ENCODE data around the gene SWI5. TPM values are rescaled to one million over a fixed set of nuclear protein-coding genes. Genes with fewer than 3 reads are reported as not detected.
"Not testable (repeated sequence)": the region's sequence is repeated elsewhere in the genome, so short reads cannot be mapped to it uniquely, and the experiment has no call there.

The SWI5 gene
- 10 to 100 TPM; 18.2 to 27.5 (median 24.5) TPM for total RNA-seq

- peak within 1 kb of the TSS; percentile 80 to 95 for H3K4me3 ChIP-seq
- 0% methylated on average over 5 to 6 of the region's 38 CpGs for WGBS, 2 donors (ENCODE audit: low coverage in 1 of 2)
Measured at GRCh38 chr9:128276008-128276573, at the start of gene SWI5. TSS of gene SWI5 (plus strand) at chr9:128276276.

DNA sequence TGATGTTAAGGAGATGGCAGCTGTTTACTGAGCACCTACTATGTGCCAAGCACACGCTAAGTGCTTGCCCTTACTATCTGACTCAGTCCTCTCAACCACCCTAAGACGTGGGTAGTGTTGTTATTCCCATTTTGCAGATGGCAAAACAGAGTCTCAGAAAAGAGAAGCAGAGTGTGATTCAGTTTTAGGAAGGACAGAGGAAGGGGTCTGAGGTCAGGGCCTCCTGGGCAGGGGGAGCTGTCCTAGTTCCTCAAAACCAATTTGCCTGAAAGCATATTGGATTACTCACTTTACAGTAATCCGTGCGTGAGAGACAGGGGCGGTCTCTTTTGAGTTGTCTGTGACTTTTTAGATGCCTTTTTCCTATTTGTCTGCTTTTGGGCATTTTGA lies 49.7 kb upstream of the SWI5 start:
- Histone ChIP-seq H3K9me3 (no peaks in the 10 kb centered on the region), H3K36me3 (peaks cover 0 to 10% of the 10 kb centered on the region in 2 donors), H3K27me3 (no peaks in the 10 kb centered on the region), H3K27ac (no peak overlapping the region), H3K4me3 (no peak overlapping the region), H3K4me1 (no peaks in the 10 kb centered on the region)
- 74 to 97% methylated on average over 4 to 5 of the region's 5 CpGs for WGBS, 2 donors (ENCODE audit: low coverage in 1 of 2)
- TF ChIP-seq EP300 (IDR thresholded peaks at IDR 0.05) (no peak), POLR2A (IDR thresholded peaks at IDR 0.05) (no peak), POLR2AphosphoS5 (IDR thresholded peaks at IDR 0.05) (no peak)
- TF ChIP-seq, protein P1, sequence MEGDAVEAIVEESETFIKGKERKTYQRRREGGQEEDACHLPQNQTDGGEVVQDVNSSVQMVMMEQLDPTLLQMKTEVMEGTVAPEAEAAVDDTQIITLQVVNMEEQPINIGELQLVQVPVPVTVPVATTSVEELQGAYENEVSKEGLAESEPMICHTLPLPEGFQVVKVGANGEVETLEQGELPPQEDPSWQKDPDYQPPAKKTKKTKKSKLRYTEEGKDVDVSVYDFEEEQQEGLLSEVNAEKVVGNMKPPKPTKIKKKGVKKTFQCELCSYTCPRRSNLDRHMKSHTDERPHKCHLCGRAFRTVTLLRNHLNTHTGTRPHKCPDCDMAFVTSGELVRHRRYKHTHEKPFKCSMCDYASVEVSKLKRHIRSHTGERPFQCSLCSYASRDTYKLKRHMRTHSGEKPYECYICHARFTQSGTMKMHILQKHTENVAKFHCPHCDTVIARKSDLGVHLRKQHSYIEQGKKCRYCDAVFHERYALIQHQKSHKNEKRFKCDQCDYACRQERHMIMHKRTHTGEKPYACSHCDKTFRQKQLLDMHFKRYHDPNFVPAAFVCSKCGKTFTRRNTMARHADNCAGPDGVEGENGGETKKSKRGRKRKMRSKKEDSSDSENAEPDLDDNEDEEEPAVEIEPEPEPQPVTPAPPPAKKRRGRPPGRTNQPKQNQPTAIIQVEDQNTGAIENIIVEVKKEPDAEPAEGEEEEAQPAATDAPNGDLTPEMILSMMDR (IDR thresholded peaks at IDR 0.05) = no peak
- no peak for ATAC-seq

More at GRCh38 chr9:128276008-128276573, at the start of gene SWI5:
- H3K9me3 ChIP-seq = no peaks in the 10 kb centered on the region
- H3K27ac ChIP-seq = peak within 1 kb of the TSS; percentile 70 to 96 (median 89)
- peaks cover 0 to 25% of the 10 kb centered on the region in 2 donors for H3K36me3 ChIP-seq
- ATAC-seq = peak; percentile 98
- H3K27me3 ChIP-seq = no peaks in the 10 kb centered on the region
- H3K4me1 ChIP-seq = peaks cover 2 to 43% (median 19%) of the 10 kb centered on the region in 3 donors
- TF ChIP-seq POLR2A (IDR thresholded peaks at IDR 0.05) = peak; percentile 87
- TF ChIP-seq POLR2AphosphoS5 (IDR thresholded peaks at IDR 0.05) = peak; percentile 80
- TF ChIP-seq, protein P1 (IDR thresholded peaks at IDR 0.05) = no peak
- TF ChIP-seq EP300 (IDR thresholded peaks at IDR 0.05) = no peak

DNA sequence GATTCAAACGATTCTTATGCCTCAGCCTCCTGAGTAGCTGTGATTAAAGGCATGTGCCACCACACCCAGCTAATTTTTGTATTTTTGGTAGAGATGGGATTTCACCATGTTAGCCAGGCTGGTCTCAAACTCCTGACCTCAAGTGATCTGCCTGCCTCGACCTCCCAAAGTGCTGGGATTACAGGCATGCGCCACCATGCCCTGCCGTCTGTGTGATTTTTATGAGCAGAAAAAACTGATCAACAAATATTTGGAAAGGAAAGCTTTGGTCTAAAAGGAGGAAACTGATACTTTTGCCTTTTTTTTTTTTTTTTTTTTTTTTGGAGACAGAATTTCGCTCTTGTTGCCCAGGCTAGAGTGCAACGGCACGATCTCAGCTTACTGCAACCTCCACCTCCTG lies 45.2 kb upstream of the SWI5 start:
- H3K4me3 ChIP-seq, ATAC-seq, H3K9me3 ChIP-seq, H3K27ac ChIP-seq, H3K36me3 ChIP-seq, H3K27me3 ChIP-seq, H3K4me1 ChIP-seq: not testable (repeated sequence)
- WGBS, 2 donors (ENCODE audit: low coverage in 1 of 2) = 78 to 86% methylated on average over 5 to 6 of the region's 7 CpGs

DNA sequence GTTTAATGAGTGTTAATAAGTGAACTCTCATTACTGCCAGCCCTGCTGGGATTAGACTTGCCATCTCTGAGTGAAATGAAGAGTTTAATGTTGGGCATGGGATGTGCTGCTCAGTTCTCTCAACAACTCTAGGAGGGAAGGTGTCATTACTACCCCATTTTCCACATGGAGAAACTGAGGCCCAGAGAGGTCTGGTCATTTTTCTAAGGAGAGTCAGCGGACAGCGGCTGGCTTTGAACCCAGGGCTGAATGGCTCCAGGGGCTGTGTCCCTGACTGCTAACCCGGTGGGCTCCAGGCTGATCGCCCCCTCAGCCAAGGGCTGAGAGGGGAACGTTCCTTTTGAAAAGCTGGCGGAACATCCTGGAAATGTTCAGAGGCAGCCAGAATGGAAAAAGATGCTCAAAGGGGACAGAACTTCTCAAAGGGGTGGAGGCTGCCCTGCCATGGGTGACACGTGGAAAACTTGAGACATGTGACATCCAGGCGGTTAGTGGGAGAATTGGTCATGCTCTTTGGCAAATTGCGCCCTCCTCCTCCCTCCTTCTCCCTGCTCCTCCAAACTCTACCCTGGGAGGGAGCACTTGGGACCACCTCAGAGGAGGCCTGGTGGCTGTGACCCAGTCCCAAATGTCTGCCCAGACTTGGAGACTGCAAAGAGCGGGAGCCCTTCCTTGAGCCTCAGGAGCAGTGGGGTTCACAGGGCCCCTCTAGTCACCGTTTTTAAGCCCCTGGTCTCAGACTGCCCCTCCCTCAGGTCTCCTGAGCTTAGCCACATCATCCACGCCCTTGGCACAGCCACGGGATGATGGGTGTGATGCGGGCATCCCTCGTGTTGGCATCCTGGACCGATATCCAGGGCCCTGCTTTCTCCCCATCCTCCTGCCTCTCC lies 44.2 kb upstream of the SWI5 start:
- H3K4me3 ChIP-seq = no peak overlapping the region
- no peaks in the 10 kb centered on the region for H3K4me1 ChIP-seq
- TF ChIP-seq POLR2AphosphoS5 (IDR thresholded peaks at IDR 0.05) (no peak), EP300 (IDR thresholded peaks at IDR 0.05) (no peak), POLR2A (IDR thresholded peaks at IDR 0.05) (no peak)
- TF ChIP-seq, protein P1 (IDR thresholded peaks at IDR 0.05) = no peak
- no peaks in the 10 kb centered on the region for H3K9me3 ChIP-seq
- 17 to 63% methylated on average over 1 to 5 of the region's 16 CpGs for WGBS, 2 donors (ENCODE audit: low coverage in 1 of 2)
- H3K27ac ChIP-seq = peak overlapping the region in 2 of 4 donors; percentile 61 to 66
- ATAC-seq = peak; percentile 81
- H3K27me3 ChIP-seq = no peaks in the 10 kb centered on the region
- no peaks in the 10 kb centered on the region for H3K36me3 ChIP-seq

DNA sequence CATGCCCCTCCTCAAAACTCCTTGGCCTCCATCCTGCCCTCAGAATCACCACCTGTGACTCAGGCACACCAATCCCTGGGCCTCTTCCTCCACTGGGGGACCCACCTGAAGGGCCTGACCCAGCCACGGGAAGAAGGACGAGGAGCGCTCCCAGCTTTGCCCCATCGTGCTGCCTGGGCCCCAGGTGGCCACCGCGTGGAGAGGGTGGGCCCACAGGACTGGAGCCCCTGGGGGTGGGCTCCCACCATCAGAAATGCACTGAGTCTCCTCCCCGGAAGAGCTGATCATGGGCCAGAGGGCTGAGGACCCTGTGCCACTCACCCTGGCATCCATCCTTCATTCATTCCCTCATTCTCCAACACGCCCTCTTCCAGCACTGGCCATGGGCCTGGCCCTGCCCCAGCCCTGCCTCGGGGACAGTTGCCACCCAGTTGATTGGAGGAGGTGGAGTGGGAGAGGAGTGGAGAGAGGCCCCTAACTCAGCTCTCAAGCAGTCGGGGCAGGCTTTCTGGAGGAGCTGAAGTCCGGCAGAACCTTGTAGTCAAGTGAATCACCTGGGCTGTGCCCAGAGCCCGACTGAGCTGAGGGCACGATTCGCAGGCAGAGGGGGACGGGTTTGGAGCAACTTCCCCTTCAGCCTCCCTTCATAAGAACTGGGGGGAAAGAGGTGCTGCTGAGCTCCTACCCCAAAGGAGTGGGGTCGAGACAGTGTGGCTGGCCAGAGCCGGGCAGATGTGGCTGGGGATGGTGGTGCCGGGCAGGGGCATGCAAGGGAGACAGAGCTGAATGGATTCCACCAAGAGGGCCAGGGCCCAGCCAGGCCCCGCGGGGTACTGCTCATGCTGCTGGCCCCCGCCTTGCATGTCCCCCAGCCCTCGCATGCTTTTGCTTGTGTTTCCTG lies 43.3 kb upstream of the SWI5 start:
- H3K9me3 ChIP-seq = no peaks in the 10 kb centered on the region
- H3K4me1 ChIP-seq = no peaks in the 10 kb centered on the region
- no peak for ATAC-seq
- H3K27ac ChIP-seq = peak overlapping the region in 2 of 4 donors; percentile 61 to 66
- H3K36me3 ChIP-seq = no peaks in the 10 kb centered on the region
- no peak for TF ChIP-seq POLR2A (IDR thresholded peaks at IDR 0.05)
- no peak for TF ChIP-seq POLR2AphosphoS5 (IDR thresholded peaks at IDR 0.05)
- no peak for TF ChIP-seq EP300 (IDR thresholded peaks at IDR 0.05)
- TF ChIP-seq, protein P1 (IDR thresholded peaks at IDR 0.05) = no peak
- H3K27me3 ChIP-seq = no peaks in the 10 kb centered on the region
- H3K4me3 ChIP-seq = no peak overlapping the region
- WGBS, 2 donors (ENCODE audit: low coverage in 1 of 2) = 90% methylated on average over 2 of the region's 22 CpGs; no CpG with 5 or more reads in 1 of the 2 donors
